Measurements from ENCODE around the gene LEMD1.

DNA sequence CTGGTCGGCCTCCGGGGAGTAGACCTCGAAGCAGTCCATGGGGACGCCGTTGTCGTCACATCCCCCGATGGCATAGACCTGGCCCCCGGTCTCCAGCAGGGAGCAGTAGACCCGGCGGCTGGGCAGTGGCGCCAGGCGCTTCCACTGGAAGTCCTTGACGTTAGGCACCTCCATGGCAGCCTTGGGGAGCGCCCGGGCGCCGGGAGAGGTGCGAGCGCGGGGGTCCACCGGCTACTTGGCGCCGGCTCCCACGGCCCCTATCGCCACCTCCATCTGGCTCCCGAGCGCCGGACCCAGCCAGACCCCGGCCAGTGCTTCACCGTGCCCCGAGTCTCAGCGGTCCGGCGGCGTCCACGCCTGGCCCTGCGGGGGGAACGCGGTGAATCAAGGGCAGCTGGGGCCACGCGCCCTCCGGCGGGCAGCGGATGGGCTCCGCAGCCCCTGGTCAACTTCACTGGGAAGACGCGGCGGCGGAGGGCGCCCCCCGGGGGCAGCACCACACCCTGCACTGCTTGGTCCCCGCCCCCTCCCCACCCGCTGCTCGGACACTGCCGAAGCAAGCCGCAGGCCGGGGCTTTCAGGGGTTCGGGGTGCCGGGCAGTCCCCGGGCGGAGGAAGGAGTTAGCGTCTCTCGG lies 78.3 kb downstream of the LEMD1 start:
- TF ChIP-seq, protein P1, sequence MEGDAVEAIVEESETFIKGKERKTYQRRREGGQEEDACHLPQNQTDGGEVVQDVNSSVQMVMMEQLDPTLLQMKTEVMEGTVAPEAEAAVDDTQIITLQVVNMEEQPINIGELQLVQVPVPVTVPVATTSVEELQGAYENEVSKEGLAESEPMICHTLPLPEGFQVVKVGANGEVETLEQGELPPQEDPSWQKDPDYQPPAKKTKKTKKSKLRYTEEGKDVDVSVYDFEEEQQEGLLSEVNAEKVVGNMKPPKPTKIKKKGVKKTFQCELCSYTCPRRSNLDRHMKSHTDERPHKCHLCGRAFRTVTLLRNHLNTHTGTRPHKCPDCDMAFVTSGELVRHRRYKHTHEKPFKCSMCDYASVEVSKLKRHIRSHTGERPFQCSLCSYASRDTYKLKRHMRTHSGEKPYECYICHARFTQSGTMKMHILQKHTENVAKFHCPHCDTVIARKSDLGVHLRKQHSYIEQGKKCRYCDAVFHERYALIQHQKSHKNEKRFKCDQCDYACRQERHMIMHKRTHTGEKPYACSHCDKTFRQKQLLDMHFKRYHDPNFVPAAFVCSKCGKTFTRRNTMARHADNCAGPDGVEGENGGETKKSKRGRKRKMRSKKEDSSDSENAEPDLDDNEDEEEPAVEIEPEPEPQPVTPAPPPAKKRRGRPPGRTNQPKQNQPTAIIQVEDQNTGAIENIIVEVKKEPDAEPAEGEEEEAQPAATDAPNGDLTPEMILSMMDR (IDR thresholded peaks at IDR 0.05): no peak
- no peak for TF ChIP-seq POLR2AphosphoS5 (IDR thresholded peaks at IDR 0.05)
- TF ChIP-seq EP300 (IDR thresholded peaks at IDR 0.05): no peak
